ENCODE measurements around the gene RRP1. TPM values are rescaled to one million over a fixed set of nuclear protein-coding genes. Genes with fewer than 3 reads are reported as not detected.
A peak's percentile ranks its signal among the peaks of the same experiment; 100 is the strongest.

RRP1 gene
- total RNA-seq, 4 donors from 2014 or later = 11.1 to 32.2 (median 12.9) TPM

DNA sequence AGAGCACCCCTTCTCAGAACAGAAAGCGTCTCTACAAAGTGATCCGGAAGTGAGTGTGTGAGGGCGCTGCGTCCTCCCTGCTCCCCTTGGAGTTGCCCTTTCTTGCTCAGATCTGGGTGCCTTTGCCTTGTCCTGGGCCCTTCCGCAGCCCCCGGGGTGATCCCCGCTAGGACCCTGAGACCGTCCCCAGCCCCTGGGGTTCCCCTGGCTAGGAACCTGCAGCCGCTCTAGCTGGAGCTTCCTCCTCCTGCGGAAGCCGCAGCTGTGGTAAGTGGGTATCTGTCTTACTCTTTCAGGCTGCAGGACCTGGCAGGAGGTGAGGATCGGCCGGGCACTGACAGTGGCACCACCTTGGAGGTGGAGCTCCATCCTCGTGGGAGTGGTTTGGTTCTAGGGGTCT, 11.2 kb downstream of the RRP1 start:
- H3K27ac ChIP-seq = no peak overlapping the region
- H3K9me3 ChIP-seq = no peaks in the 10 kb centered on the region
- no peak overlapping the region for H3K4me3 ChIP-seq
- H3K4me1 ChIP-seq = no peaks in the 10 kb centered on the region
- DNase-seq = no peak
- H3K36me3 ChIP-seq = peaks cover 0 to 79% (median 0%) of the 10 kb centered on the region in 3 donors
- no peaks in the 10 kb centered on the region for H3K27me3 ChIP-seq
- TF ChIP-seq POLR2A (IDR thresholded peaks at IDR 0.05) = no peak
- TF ChIP-seq, protein P1, sequence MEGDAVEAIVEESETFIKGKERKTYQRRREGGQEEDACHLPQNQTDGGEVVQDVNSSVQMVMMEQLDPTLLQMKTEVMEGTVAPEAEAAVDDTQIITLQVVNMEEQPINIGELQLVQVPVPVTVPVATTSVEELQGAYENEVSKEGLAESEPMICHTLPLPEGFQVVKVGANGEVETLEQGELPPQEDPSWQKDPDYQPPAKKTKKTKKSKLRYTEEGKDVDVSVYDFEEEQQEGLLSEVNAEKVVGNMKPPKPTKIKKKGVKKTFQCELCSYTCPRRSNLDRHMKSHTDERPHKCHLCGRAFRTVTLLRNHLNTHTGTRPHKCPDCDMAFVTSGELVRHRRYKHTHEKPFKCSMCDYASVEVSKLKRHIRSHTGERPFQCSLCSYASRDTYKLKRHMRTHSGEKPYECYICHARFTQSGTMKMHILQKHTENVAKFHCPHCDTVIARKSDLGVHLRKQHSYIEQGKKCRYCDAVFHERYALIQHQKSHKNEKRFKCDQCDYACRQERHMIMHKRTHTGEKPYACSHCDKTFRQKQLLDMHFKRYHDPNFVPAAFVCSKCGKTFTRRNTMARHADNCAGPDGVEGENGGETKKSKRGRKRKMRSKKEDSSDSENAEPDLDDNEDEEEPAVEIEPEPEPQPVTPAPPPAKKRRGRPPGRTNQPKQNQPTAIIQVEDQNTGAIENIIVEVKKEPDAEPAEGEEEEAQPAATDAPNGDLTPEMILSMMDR (IDR thresholded peaks at IDR 0.05) = no peak

DNA sequence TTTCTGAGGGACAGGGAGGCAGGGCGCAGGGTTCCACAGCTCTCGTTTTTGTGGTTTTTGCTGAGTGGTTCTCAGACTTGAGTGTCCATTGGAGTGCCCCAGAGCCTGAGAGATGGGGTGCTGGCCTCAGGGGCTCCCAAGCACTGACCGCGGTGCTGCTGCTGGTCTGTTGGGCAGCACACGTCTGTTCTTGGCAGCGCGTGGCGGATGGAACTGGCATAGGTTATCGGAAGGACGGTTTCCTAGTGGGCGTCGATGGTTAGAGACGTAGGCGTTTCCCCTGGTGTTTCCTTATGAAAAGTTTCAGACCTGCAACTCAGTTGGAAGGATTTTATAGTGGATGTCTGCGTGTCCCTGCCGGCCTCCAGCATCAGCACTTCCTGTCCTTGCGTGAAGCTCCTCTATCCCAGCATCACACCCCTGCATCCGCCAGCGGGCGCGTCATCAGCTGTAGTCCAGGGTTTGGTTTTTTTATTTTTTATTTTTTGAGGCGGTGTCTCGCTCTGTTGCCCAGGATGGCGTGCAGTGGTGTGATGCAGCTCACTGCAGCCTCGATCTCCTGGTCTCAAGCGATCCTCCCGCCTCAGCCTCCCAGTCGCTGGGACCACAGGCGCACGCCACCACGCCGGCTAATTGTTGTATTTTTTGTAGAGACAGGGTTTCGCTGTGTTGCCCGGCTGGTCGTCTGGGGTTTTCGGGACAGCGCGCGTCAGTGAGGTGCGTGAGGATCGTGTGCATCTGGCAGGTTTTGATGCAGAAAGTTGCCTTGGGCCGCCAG, 11.8 kb downstream of the RRP1 start:
- peaks cover 0 to 5% (median 2%) of the 10 kb centered on the region in 4 donors for H3K4me1 ChIP-seq
- H3K9me3 ChIP-seq = no peaks in the 10 kb centered on the region
- no peak overlapping the region for H3K27ac ChIP-seq
- no peak for DNase-seq
- H3K36me3 ChIP-seq = peaks cover 0 to 72% (median 0%) of the 10 kb centered on the region in 3 donors
- H3K4me3 ChIP-seq = no peak overlapping the region
- TF ChIP-seq POLR2A (IDR thresholded peaks at IDR 0.05) = no peak
- TF ChIP-seq, protein P1 (IDR thresholded peaks at IDR 0.05) = no peak
- no peaks in the 10 kb centered on the region for H3K27me3 ChIP-seq

DNA sequence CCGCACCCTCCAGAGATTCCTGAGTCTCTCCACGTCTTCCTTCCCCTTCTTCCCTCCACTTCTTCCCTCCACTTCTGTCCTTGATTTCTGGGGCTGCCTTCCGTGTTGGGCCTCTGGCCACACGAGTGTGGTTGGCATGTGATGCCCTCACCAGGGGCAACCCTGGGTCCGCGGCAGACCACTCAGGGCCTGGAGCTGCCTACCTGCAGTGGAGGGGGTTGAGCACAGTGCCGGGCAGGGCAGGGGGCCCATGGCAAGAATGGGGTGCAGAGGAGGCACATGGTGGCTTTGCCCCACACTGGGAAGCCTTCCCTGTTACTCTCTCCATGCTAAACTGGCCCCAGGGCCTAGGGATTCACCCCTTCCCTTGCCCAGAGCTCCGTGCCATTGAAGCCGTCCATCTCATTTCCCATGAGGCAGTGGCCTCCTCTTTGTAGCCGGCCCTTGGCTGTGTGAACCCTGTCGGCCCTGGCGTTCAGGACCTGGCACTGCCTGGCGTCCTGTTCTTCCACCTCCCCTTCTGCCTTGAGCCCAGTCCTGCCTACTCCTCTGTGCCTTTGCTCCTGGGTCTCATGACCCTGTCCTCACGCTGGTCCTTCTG, 13.4 kb downstream of the RRP1 start:
- Histone ChIP-seq H3K27ac (no peak overlapping the region), H3K9me3 (no peaks in the 10 kb centered on the region), H3K36me3 (peaks cover 0 to 56% (median 0%) of the 10 kb centered on the region in 3 donors), H3K4me1 (peaks cover 0 to 7% (median 2%) of the 10 kb centered on the region in 4 donors), H3K4me3 (no peak overlapping the region), H3K27me3 (no peaks in the 10 kb centered on the region)
- TF ChIP-seq POLR2A (IDR thresholded peaks at IDR 0.05) = no peak
- TF ChIP-seq, protein P1 (IDR thresholded peaks at IDR 0.05) = no peak
- no peak for DNase-seq

DNA sequence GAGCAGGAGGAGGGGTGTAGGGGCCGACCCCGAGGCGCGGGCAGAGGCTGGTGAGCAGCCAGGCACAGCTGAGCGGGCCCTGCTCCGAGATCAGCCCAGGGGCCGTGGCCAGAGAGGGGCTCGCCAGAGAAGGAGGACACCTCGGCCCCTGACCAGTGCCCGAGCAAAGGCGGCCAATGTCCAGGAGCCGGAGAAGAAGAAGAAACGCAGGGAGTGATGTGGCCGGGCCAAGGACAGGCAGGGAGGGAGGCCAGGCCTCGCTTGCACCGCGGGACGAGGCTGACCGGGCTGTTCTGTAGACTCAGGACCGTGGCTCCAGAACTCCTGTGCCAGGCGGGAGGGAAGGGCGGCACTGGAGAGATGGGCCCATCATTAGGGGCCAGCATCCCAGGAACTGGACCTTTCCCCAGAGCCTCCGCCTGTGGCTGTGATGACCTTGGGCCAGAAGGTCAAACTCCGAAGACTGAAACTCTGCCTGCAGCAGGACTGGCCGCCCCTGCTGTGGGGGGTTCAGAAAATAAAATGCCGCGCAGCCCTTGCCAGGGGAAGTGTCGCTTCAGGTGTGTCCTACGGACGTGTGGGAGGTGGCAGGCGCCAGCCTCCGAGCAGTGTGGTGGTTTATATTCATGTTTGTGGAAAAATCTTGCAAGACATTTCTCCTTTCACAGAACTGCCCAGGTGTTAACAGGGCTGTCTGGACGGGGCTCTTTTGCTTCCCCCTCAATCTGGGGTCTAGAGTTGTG, 14.4 kb downstream of the RRP1 start:
- no peak for DNase-seq
- no peak for TF ChIP-seq POLR2A (IDR thresholded peaks at IDR 0.05)
- TF ChIP-seq, protein P1 (IDR thresholded peaks at IDR 0.05) = no peak
- peaks cover 0 to 47% (median 0%) of the 10 kb centered on the region in 3 donors for H3K36me3 ChIP-seq

DNA sequence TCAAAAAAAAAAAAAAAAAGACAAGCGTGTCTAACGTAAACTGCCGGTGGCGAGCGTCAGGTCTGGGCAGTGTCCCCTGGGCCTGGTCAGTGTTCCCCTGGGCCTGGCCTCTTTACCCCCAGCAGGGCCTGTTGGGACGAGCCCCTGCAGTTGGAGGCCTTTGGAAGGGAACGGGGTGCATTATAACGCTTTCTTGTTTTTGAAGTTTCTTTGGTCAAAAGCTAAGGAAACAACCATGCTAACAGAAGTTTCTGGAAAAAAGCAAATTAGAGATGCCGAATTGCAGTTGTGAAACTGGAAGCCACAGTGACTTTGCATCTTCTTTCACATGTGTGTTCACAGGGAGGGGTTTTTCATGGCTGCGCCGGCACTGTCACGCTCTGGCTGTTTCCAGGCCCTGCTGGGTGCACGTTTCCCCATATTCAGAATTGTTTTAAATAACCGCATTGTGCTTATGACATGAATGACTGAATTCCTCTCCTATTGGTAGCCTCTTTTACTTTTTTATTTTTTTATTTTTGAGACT, 16.0 kb downstream of the RRP1 start:
- peak overlapping the region in 1 of 4 donors; percentile 68 for H3K27ac ChIP-seq
- peaks cover 0 to 32% (median 0%) of the 10 kb centered on the region in 3 donors for H3K36me3 ChIP-seq
- H3K4me3 ChIP-seq = no peak overlapping the region
- H3K27me3 ChIP-seq = no peaks in the 10 kb centered on the region
- TF ChIP-seq POLR2A (IDR thresholded peaks at IDR 0.05) = no peak
- TF ChIP-seq, protein P1 (IDR thresholded peaks at IDR 0.05) = no peak
- peaks cover 0 to 7% (median 2%) of the 10 kb centered on the region in 4 donors for H3K4me1 ChIP-seq
- DNase-seq = peak in 2 of 3 donors; percentile 81 to 85
- no peaks in the 10 kb centered on the region for H3K9me3 ChIP-seq

More for the DNA sequence above, 14.4 kb downstream of the RRP1 start:
- no peaks in the 10 kb centered on the region for H3K9me3 ChIP-seq
- H3K4me3 ChIP-seq = no peak overlapping the region
- H3K27ac ChIP-seq = no peak overlapping the region
- H3K27me3 ChIP-seq = no peaks in the 10 kb centered on the region
- peaks cover 0 to 7% (median 2%) of the 10 kb centered on the region in 4 donors for H3K4me1 ChIP-seq

Data from Peyer's patch (tissue), 4 donors.